Lung (tissue), 12 donors: ENCODE measurements around the gene SH3RF2. TPM values are rescaled to one million over a fixed set of nuclear protein-coding genes. Genes with fewer than 3 reads are reported as not detected.
"Not testable (repeated sequence)": the region's sequence is repeated elsewhere in the genome, so short reads cannot be mapped to it uniquely, and the experiment has no call there.

Experiments
- ATAC-seq: fragments of 200-7000 bp; cut with Tn5 transposase; one replicate; pipeline ENCODE4 v1.9.1; 2020; ENCODE audit warnings: moderate number of reproducible peaks; ENCODE audit not compliant: insufficient read depth, low FRiP score
- DNase-seq, 3 donors: peaks; one replicate each; pipeline ENCODE4 v3.0.0-alpha.2; 2013 to 2017
- H3K27ac ChIP-seq, 2 donors: one replicate each; pipeline ENCODE4 v1.5.1; 2013; ENCODE audit warnings: mild to moderate bottlenecking in 2 of 2, moderate library complexity in 2 of 2, control low read depth in 1 of 2, inconsistent platforms in 1 of 2, low read depth in 1 of 2, low read length in 1 of 2
- H3K27me3 ChIP-seq, 3 donors: one replicate each; pipeline ENCODE4 v1.5.1; 2013; ENCODE audit warnings: low read length in 2 of 3; ENCODE audit not compliant: control insufficient read depth in 3 of 3, insufficient read depth in 3 of 3
- H3K36me3 ChIP-seq, 4 donors: one replicate each; pipeline ENCODE4 v1.5.1; 2013; ENCODE audit warnings: low read length in 4 of 4, mild to moderate bottlenecking in 1 of 4, moderate library complexity in 1 of 4; ENCODE audit not compliant: control insufficient read depth in 4 of 4, insufficient read depth in 4 of 4
- H3K4me1 ChIP-seq, 5 donors: one replicate each; pipeline ENCODE4 v1.5.1; 2013; ENCODE audit warnings: low read length in 5 of 5, mild to moderate bottlenecking in 2 of 5, moderate library complexity in 1 of 5; ENCODE audit not compliant: control insufficient read depth in 5 of 5, insufficient read depth in 5 of 5
- H3K4me3 ChIP-seq: one replicate; pipeline ENCODE4 v1.5.1; 2013; ENCODE audit warnings: mild to moderate bottlenecking, control low read depth, moderate library complexity
- H3K9ac ChIP-seq, 2 donors: one replicate each; pipeline ENCODE4 v1.5.1; 2013; ENCODE audit warnings: low read length in 2 of 2, control low read depth in 1 of 2; ENCODE audit not compliant: insufficient read depth in 1 of 2
- H3K9me3 ChIP-seq, 4 donors: one replicate each; pipeline ENCODE4 v1.5.1; 2013; ENCODE audit warnings: low read length in 3 of 4, mild to moderate bottlenecking in 1 of 4, moderate library complexity in 1 of 4; ENCODE audit not compliant: control insufficient read depth in 4 of 4, insufficient read depth in 3 of 4
- CTCF ChIP-seq: IDR thresholded peaks from 2 replicates; pipeline ENCODE4 v1.5.1; 2012; ENCODE audit warnings: mild to moderate bottlenecking; ENCODE audit errors: control extremely low read depth, extremely low read depth
- WGBS, 2 donors: extraction: QIAGEN DNeasy Blood & Tissue Kit; methylation state at CpG; one replicate each; pipeline ENCODE4 v1.1.7; 2013; 5-methylcytosine and 5-hydroxymethylcytosine counted together
- polyA plus RNA-seq, 2 donors: library from polyadenylated mRNA; stranded (reverse); fragments of 200-250 nt; gene quantifications; one replicate each; pipeline ENCODE4 v1.2.1, GENCODE V29; 2013
- total RNA-seq, 2 donors: library from RNA; depleted of rRNA in 1 of 2; stranded (reverse); fragments of >200 nt in 1 of 2; gene quantifications; one replicate each; pipeline ENCODE4 v1.2.1, GENCODE V29; 2014 to 2021
- donor health status: control.
- donor health status: control.
- donor health status: Bipolar disorder and iron deficiency.
- donor health status: healthy.
- donor health status: DM: yes; HTN: yes; CAD: no.

SH3RF2 gene
- total and polyA plus RNA-seq, 4 donors, result 1.3 to 14.3 (median 5.0) TPM

GRCh38 chr5:146107901-146108300 is 171.5 kb downstream of the SH3RF2 start:
- ATAC-seq (no peak), DNase-seq (no peak)
- Histone ChIP-seq H3K9me3 (no peaks in the 10 kb centered on the region), H3K36me3 (peaks cover 0 to 12% (median 2%) of the 10 kb centered on the region in 4 donors), H3K9ac (no peak overlapping the region), H3K27me3 (no peaks in the 10 kb centered on the region), H3K4me1 (peaks cover 0 to 5% (median 0%) of the 10 kb centered on the region in 5 donors), H3K4me3 (no peak overlapping the region), H3K27ac (no peak overlapping the region)
- TF ChIP-seq CTCF, result no peak
- WGBS, 2 donors, result 5 to 70% methylated on average over 1 of the region's 1 CpG

DNA sequence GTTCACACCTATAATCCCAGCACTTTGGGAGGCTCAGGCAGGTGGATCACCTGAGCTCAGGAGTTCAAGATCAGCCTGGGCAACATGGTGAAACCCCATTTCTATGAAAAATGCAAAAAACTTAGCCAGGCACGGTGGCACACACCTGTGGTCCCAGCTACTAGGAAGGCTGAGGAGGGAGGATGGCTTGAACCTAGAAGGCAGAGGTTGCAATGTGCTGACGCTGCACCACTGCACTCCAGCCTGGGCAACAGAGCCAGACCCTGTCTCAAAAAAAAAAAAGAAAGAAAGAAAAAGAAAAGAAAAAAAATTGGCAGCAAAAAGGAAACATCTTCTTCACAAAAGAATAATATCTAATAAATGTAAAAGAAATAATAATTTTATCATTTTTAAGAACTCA is 172.5 kb downstream of the SH3RF2 start:
- not testable (repeated sequence) for H3K9ac ChIP-seq, DNase-seq, ATAC-seq, H3K9me3 ChIP-seq, H3K4me1 ChIP-seq, H3K27ac ChIP-seq, H3K27me3 ChIP-seq, H3K4me3 ChIP-seq
- peaks cover 0 to 14% (median 4%) of the 10 kb centered on the region in 4 donors for H3K36me3 ChIP-seq
- WGBS, 2 donors, result 93 to 95% methylated on average over 2 of the region's 2 CpGs

DNA sequence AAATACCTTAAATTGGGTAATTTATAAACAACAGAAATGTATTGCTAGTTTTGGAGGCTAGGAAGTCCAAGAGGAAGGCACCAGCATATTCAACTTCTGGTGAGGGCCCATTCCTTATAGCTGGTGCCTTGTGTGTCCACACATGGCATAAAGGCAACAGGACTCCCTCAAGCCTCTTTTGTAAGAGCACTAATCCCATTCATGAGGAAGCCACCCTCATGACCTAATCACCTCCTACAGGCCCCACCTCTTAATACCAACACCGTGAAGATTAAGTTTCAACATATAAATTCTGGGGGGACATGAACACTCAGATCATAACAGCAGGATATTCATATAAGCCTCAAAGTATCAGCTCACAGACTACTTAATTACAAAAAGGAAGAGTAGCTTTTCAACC is 173.0 kb downstream of the SH3RF2 start:
- DNase-seq (no peak), ATAC-seq (no peak)
- no peak overlapping the region for H3K4me3 ChIP-seq
- no peaks in the 10 kb centered on the region for H3K27me3 ChIP-seq
- no peaks in the 10 kb centered on the region for H3K4me1 ChIP-seq
- no peak overlapping the region for H3K9ac ChIP-seq
- no peak for TF ChIP-seq CTCF
- WGBS, 2 donors, result 65 to 71% methylated on average over 1 of the region's 1 CpG
- H3K36me3 ChIP-seq, result peaks cover 0 to 15% (median 4%) of the 10 kb centered on the region in 4 donors
- H3K27ac ChIP-seq, result no peak overlapping the region
- no peaks in the 10 kb centered on the region for H3K9me3 ChIP-seq

- H3K36me3 ChIP-seq, result peaks cover 0 to 18% (median 5%) of the 10 kb centered on the region in 4 donors
- no peaks in the 10 kb centered on the region for H3K9me3 ChIP-seq
- ATAC-seq, result no peak
- H3K27ac ChIP-seq, result no peak overlapping the region
- H3K27me3 ChIP-seq, result no peaks in the 10 kb centered on the region
- DNase-seq, result peak; percentile 14 to 19 (median 15)
- no peak overlapping the region for H3K9ac ChIP-seq
- peaks cover 0 to 4% (median 0%) of the 10 kb centered on the region in 5 donors for H3K4me1 ChIP-seq
- WGBS, 2 donors, result 35 to 47% methylated on average over 1 of the region's 1 CpG
- TF ChIP-seq CTCF, result no peak
- H3K4me3 ChIP-seq, result no peak overlapping the region
Measured at GRCh38 chr5:146111409-146111808, 175.0 kb downstream of the SH3RF2 start.
